H1 (cell line): ENCODE results near the gene UQCC3. TPM values are rescaled to one million over a fixed set of nuclear protein-coding genes. Genes with fewer than 3 reads are reported as not detected.

Experiments used
- CTCF ChIA-PET: fragments of 300-600 bp; sonication (Branson Sonifier 250); formaldehyde crosslinking; loops from one replicate; lab custom pipeline; 2021; ENCODE audit not compliant: partially characterized antibody; lab: Charles Lee
- POLR2A ChIA-PET: fragments of 300-600 bp; sonication (Branson Sonifier 250); formaldehyde crosslinking; loops from one replicate; lab custom pipeline; 2021; ENCODE audit warnings: inconsistent platforms; ENCODE audit not compliant: partially characterized antibody; lab: Charles Lee
- DNase-seq, 2 experiments: peaks; one replicate each; pipeline versions ENCODE4 v3.0.0 to v3.0.0-alpha.2; 2010 to 2022; ENCODE audit warnings: low spot score in 2 of 2, low read depth in 1 of 2, mixed read lengths in 1 of 2
- FAIRE-seq: peaks from 2 replicates; lab custom pipeline; 2011; peaks lifted over from hg19 to GRCh38; lab: Jason Lieb, UNC
- H2AFZ ChIP-seq: 2 replicates; pipeline ENCODE4 v1.8.1; 2012; ENCODE audit warnings: low read length, inconsistent platforms
- H2AK5ac ChIP-seq: 2 replicates; pipeline ENCODE4 v1.6.1; 2013; ENCODE audit warnings: low read depth, low read length
- H2BK120ac ChIP-seq: replicated peaks from 2 replicates; pipeline ENCODE3; 2013; ENCODE audit warnings: low read depth, low read length, inconsistent platforms
- H2BK12ac ChIP-seq: 2 replicates; pipeline ENCODE4 v1.6.1; 2013; ENCODE audit warnings: low read depth, low read length
- H2BK15ac ChIP-seq: 2 replicates; pipeline ENCODE4 v1.6.1; 2013; ENCODE audit warnings: low read length
- H2BK20ac ChIP-seq: 2 replicates; pipeline ENCODE4 v1.6.1; 2013; ENCODE audit warnings: low read length
- H2BK5ac ChIP-seq: 2 replicates; pipeline ENCODE4 v1.6.1; 2013; ENCODE audit warnings: low read depth, low read length
- H3K14ac ChIP-seq: 2 replicates; pipeline ENCODE4 v1.6.1; 2013; ENCODE audit warnings: inconsistent platforms; ENCODE audit not compliant: insufficient read length
- H3K18ac ChIP-seq: 2 replicates; pipeline ENCODE4 v1.6.1; 2013; ENCODE audit warnings: low read length; ENCODE audit errors: extremely low read depth
- H3K23ac ChIP-seq: 2 replicates; pipeline ENCODE4 v1.6.1; 2013; ENCODE audit warnings: inconsistent platforms; ENCODE audit not compliant: insufficient read length
- H3K23me2 ChIP-seq: 2 replicates; pipeline ENCODE4 v1.6.1; 2013; ENCODE audit warnings: low read depth, low read length
- H3K27ac ChIP-seq: 2 replicates; pipeline ENCODE4 v1.6.1; 2011; ENCODE audit warnings: low read depth, low read length, inconsistent platforms
- H3K27me3 ChIP-seq, 4 experiments: replicated peaks in 1 of 4; 1 replicate in 1 of 4; 2 replicates in 3 of 4; pipeline versions ENCODE4 v1.6.1 to v1.8.1; 2011 to 2013; ENCODE audit warnings: low read length in 3 of 4, mild to moderate bottlenecking in 3 of 4, inconsistent platforms in 2 of 4, mixed read lengths in 2 of 4, moderate library complexity in 1 of 4; ENCODE audit not compliant: control insufficient read depth in 3 of 4, insufficient read depth in 3 of 4; ENCODE audit errors: extremely low read depth in 1 of 4
- H3K36me3 ChIP-seq, 4 experiments: 2 replicates each; pipeline versions ENCODE4 v1.6.1 to v1.8.1; 2011 to 2013; ENCODE audit warnings: mild to moderate bottlenecking in 4 of 4, low read length in 3 of 4, moderate library complexity in 2 of 4, control low read depth in 1 of 4, inconsistent platforms in 1 of 4; ENCODE audit not compliant: insufficient read depth in 4 of 4, control insufficient read depth in 2 of 4
- H3K4ac ChIP-seq: replicated peaks from 2 replicates; pipeline ENCODE3; 2013; ENCODE audit warnings: low read length, low read depth, mixed read lengths, inconsistent platforms; ENCODE audit not compliant: insufficient read length
- H3K4me1 ChIP-seq, 4 experiments: replicated peaks in 1 of 4; 1 replicate in 1 of 4; 2 replicates in 3 of 4; pipeline versions ENCODE4 v1.6.1 to v1.8.1; 2011 to 2013; ENCODE audit warnings: low read length in 3 of 4, inconsistent platforms in 2 of 4, mixed read lengths in 1 of 4; ENCODE audit not compliant: insufficient read depth in 4 of 4, control insufficient read depth in 3 of 4
- H3K4me2 ChIP-seq, 2 experiments: 2 replicates each; pipeline versions ENCODE4 v1.6.1 to v1.8.1; 2011 to 2013; ENCODE audit warnings: low read depth in 2 of 2, low read length in 2 of 2, control low read depth in 1 of 2, inconsistent platforms in 1 of 2, mild to moderate bottlenecking in 1 of 2; ENCODE audit not compliant: insufficient read depth in 1 of 2
- H3K4me3 ChIP-seq, 4 experiments: fragments of 200-600, 300-600 bp in 1 of 4; sonication (generic), shearing (Covaris generic), sonication (Bioruptor Twin) in 1 of 4; 2 replicates each; pipeline versions ENCODE4 v1.5.1 to v1.8.1; 2011 to 2016; ENCODE audit warnings: low read length in 4 of 4, low read depth in 3 of 4, control low read depth in 2 of 4, inconsistent platforms in 2 of 4, mild to moderate bottlenecking in 2 of 4, mixed read lengths in 1 of 4, moderate library complexity in 1 of 4; ENCODE audit not compliant: insufficient read depth in 2 of 4; ENCODE audit errors: extremely low read depth in 1 of 4
- H3K56ac ChIP-seq: replicated peaks from 2 replicates; pipeline ENCODE3; 2013; ENCODE audit warnings: low read depth, mild to moderate bottlenecking, mixed read lengths, low read length, inconsistent platforms; ENCODE audit not compliant: insufficient read length
- H3K79me1 ChIP-seq: 2 replicates; pipeline ENCODE4 v1.6.1; 2013; ENCODE audit warnings: low read depth, low read length, control low read depth
- H3K79me2 ChIP-seq, 2 experiments: 2 replicates each; pipeline versions ENCODE4 v1.6.1 to v1.8.1; 2012 to 2013; ENCODE audit warnings: low read length in 2 of 2, mild to moderate bottlenecking in 2 of 2, inconsistent platforms in 1 of 2; ENCODE audit not compliant: insufficient read depth in 2 of 2, control insufficient read depth in 1 of 2
- H3K9ac ChIP-seq, 4 experiments: replicated peaks in 1 of 4; 1 replicate in 1 of 4; 2 replicates in 3 of 4; pipeline versions ENCODE4 v1.6.1 to v1.8.1; 2011 to 2013; ENCODE audit warnings: low read depth in 3 of 4, low read length in 3 of 4, control low read depth in 2 of 4, mild to moderate bottlenecking in 2 of 4, moderate library complexity in 2 of 4, inconsistent platforms in 1 of 4; ENCODE audit errors: extremely low read depth in 1 of 4
- H3K9me3 ChIP-seq, 2 experiments: 2 replicates each; pipeline versions ENCODE4 v1.6.1 to v1.8.1; 2012 to 2013; ENCODE audit warnings: mild to moderate bottlenecking in 2 of 2, moderate library complexity in 2 of 2, control low read depth in 1 of 2, inconsistent platforms in 1 of 2, low read depth in 1 of 2, low read length in 1 of 2, mixed read lengths in 1 of 2; ENCODE audit not compliant: insufficient read depth in 2 of 2
- H4K20me1 ChIP-seq, 2 experiments: replicated peaks in 1 of 2; 2 replicates each; pipeline versions ENCODE3 to v1.8.1; 2011 to 2013; ENCODE audit warnings: inconsistent platforms in 2 of 2, low read length in 2 of 2, mild to moderate bottlenecking in 1 of 2; ENCODE audit not compliant: insufficient read depth in 2 of 2, control insufficient read depth in 1 of 2
- H4K5ac ChIP-seq: 2 replicates; pipeline ENCODE4 v1.6.1; 2013; ENCODE audit warnings: low read length, low read depth, mixed read lengths, inconsistent platforms; ENCODE audit not compliant: insufficient read length
- H4K8ac ChIP-seq: 2 replicates; pipeline ENCODE4 v1.8.0; 2013; ENCODE audit warnings: mild to moderate bottlenecking, moderate library complexity, low read length, inconsistent platforms; ENCODE audit not compliant: insufficient read depth; ENCODE audit errors: extremely low read depth
- H4K91ac ChIP-seq: replicated peaks from 2 replicates; pipeline ENCODE3; 2013; ENCODE audit warnings: low read length, mixed read lengths, inconsistent platforms; ENCODE audit not compliant: insufficient read length
- CEBPB ChIP-seq: IDR thresholded peaks from 2 replicates; pipeline ENCODE4 v1.6.1; 2012; ENCODE audit warnings: low read depth, low read length
- GABPA ChIP-seq: IDR thresholded peaks from 2 replicates; pipeline ENCODE4 v1.6.1; 2011; ENCODE audit warnings: mild to moderate bottlenecking, low read length, moderate library complexity, borderline replicate concordance; ENCODE audit not compliant: insufficient read depth
- HDAC2 ChIP-seq, 2 experiments: fragments of 300-600 bp in 1 of 2; sonication (generic) in 1 of 2; IDR thresholded peaks; 2 replicates each; pipeline ENCODE4 v1.6.1; 2011 to 2012; ENCODE audit warnings: low read depth in 2 of 2, low read length in 2 of 2, mild to moderate bottlenecking in 2 of 2, moderate library complexity in 2 of 2, borderline replicate concordance in 1 of 2, inconsistent platforms in 1 of 2
- KDM1A ChIP-seq: fragments of 200-600, 300-600 bp; sonication (generic); IDR thresholded peaks from 2 replicates; pipeline ENCODE4 v1.7.1; 2016; ENCODE audit warnings: mild to moderate bottlenecking, low read length, borderline replicate concordance
- POLR2A ChIP-seq, 2 experiments: IDR thresholded peaks; 1 replicate in 1 of 2; 2 replicates in 1 of 2; pipeline ENCODE4 v1.6.1; 2011; ENCODE audit warnings: low read depth in 2 of 2, low read length in 2 of 2, mild to moderate bottlenecking in 2 of 2; ENCODE audit errors: control extremely low read depth in 1 of 2
- POLR2AphosphoS5 ChIP-seq: IDR thresholded peaks from 2 replicates; pipeline ENCODE4 v1.6.1; 2011; ENCODE audit warnings: low read depth, low read length
- RXRA ChIP-seq: IDR thresholded peaks from 2 replicates; pipeline ENCODE4 v1.6.1; 2011; ENCODE audit warnings: low read depth, mild to moderate bottlenecking, low read length, moderate library complexity; ENCODE audit not compliant: insufficient read depth
- TBP ChIP-seq: IDR thresholded peaks from 2 replicates; pipeline ENCODE4 v1.6.1; 2011; ENCODE audit warnings: low read depth, low read length, improper control_type of control experiment
- TEAD4 ChIP-seq: IDR thresholded peaks from 2 replicates; pipeline ENCODE4 v1.6.1; 2012; ENCODE audit warnings: low read depth, low read length, inconsistent platforms, mixed read lengths
- WGBS, 2 experiments: shearing (Covaris generic) in 1 of 2; methylation state at CpG; one replicate each; pipeline versions ENCODE4 v1.1.6 to v1.1.7; 2013 to 2015; ENCODE audit warnings: low lambda C conversion rate in 2 of 2, mixed read lengths in 2 of 2, inconsistent platforms in 1 of 2, low coverage in 1 of 2, missing lambda C conversion rate in 1 of 2; ENCODE audit not compliant: insufficient replicate concordance in 2 of 2, insufficient coverage in 1 of 2, insufficient read length in 1 of 2; ENCODE audit errors: extremely low coverage in 1 of 2, missing lambda C conversion rate in 1 of 2; 5-methylcytosine and 5-hydroxymethylcytosine counted together
- polyA plus RNA-seq, 7 experiments: library from polyadenylated mRNA; depleted of rRNA in 3 of 7; stranded (reverse) in 5 of 7; unstranded in 2 of 7; fragments of >200 nt in 5 of 7; fragments of 200-250 nt in 2 of 7; gene quantifications; 1 replicate in 5 of 7; 2 replicates in 1 of 7; 4 replicates in 1 of 7; pipeline versions ENCODE4 v1.2.1 to v1.2.3, GENCODE V29; 2011 to 2013; ENCODE audit warnings: missing spikeins in 2 of 7, mixed read lengths in 2 of 7
- total RNA-seq: library from RNA; stranded (reverse); fragmentation: NEBNext Ultra II Directional; extraction: Animal tissue kit (Norgen Biotek cat#: 25700); gene quantifications from 2 replicates; pipeline ENCODE4 v1.2.1, GENCODE V29; 2021
- TF ChIP-seq, protein P1 (sequence below): IDR thresholded peaks from 2 replicates; pipeline ENCODE4 v1.6.1; 2012; ENCODE audit warnings: low read length, inconsistent platforms

UQCC3 gene
- total and polyA plus RNA-seq, 2 of the 8 experiments (the other 6 are each of a cell fraction or from before 2014, with no cell fraction given) = 14.2 to 15.7 TPM

DNA sequence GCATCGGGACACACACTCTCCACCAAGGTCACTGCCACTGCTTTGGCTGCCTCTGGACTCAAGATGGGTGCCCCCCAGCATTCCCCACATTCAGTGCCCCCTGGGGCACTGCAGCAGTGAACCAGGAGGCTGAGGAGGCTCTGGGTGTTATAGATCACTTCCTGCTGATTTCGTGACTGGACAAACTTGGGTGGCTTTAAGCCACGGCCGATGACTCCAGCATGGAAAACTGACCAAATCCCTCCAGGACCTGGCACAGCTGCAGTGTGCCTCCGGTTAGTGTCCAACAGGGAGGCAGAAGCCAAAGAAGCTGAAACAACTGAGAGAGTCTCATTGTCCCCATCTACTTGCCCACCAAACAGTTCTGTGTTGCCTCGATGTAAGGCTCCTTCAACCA lies 23.9 kb upstream of the UQCC3 start:
- H2AFZ ChIP-seq = no peak overlapping the region
- peaks cover 3 to 23% of the 10 kb centered on the region in 2 experiments for H4K20me1 ChIP-seq
- no peak overlapping the region for H2BK15ac ChIP-seq
- H3K9me3 ChIP-seq = no peaks in the 10 kb centered on the region
- H3K56ac ChIP-seq = no peak overlapping the region
- H3K4ac ChIP-seq = no peak overlapping the region
- H2BK12ac ChIP-seq = no peak overlapping the region
- H3K79me2 ChIP-seq = peaks cover 15 to 53% of the 10 kb centered on the region in 2 experiments
- peaks cover 8% of the 10 kb centered on the region for H3K23me2 ChIP-seq
- no peak overlapping the region for H4K5ac ChIP-seq
- H2AK5ac ChIP-seq = no peak overlapping the region
- no peak overlapping the region for H2BK5ac ChIP-seq
- H3K4me1 ChIP-seq = no peaks in the 10 kb centered on the region; a peak in 2 of 7 replicates
- H4K91ac ChIP-seq = no peak overlapping the region
- no peak for FAIRE-seq
- peaks cover 10% of the 10 kb centered on the region for H3K79me1 ChIP-seq
- H3K27me3 ChIP-seq = no peaks in the 10 kb centered on the region
- no peak overlapping the region for H3K4me3 ChIP-seq
- H4K8ac ChIP-seq = no peak overlapping the region
- no peak for TF ChIP-seq POLR2A (IDR thresholded peaks at IDR 0.05; ENCODE audit: control extremely low read depth in 1 of 2, low read depth in 2 of 2, low read length in 2 of 2)
- TF ChIP-seq RXRA = no peak
- TF ChIP-seq CEBPB = no peak
- no peak for TF ChIP-seq HDAC2 (IDR thresholded peaks at IDR 0.05; ENCODE audit: borderline replicate concordance in 1 of 2, low read depth in 2 of 2, low read length in 2 of 2)
- TF ChIP-seq, protein P1, sequence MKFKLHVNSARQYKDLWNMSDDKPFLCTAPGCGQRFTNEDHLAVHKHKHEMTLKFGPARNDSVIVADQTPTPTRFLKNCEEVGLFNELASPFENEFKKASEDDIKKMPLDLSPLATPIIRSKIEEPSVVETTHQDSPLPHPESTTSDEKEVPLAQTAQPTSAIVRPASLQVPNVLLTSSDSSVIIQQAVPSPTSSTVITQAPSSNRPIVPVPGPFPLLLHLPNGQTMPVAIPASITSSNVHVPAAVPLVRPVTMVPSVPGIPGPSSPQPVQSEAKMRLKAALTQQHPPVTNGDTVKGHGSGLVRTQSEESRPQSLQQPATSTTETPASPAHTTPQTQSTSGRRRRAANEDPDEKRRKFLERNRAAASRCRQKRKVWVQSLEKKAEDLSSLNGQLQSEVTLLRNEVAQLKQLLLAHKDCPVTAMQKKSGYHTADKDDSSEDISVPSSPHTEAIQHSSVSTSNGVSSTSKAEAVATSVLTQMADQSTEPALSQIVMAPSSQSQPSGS = no peak
- no peak for TF ChIP-seq POLR2AphosphoS5
- TF ChIP-seq TEAD4 = no peak
- TF ChIP-seq TBP = no peak
- no peak for TF ChIP-seq GABPA
- TF ChIP-seq KDM1A = no peak
- peaks cover 0 to 27% (median 7%) of the 10 kb centered on the region in 4 experiments; a peak in 6 of 8 replicates for H3K36me3 ChIP-seq
- DNase-seq = no peak
- H2BK120ac ChIP-seq = no peak overlapping the region
- no peak overlapping the region for H3K9ac ChIP-seq
- no peak overlapping the region for H3K27ac ChIP-seq
- 92% methylated on average over 6 of the region's 6 CpGs; no CpG with 5 or more reads in 1 of the 2 experiments for WGBS, 2 experiments
- POLR2A ChIA-PET = interaction anchor here (0.8 to 50.4 kb wide), 13 partner anchors 9 to 207 kb away, joined by 3 to 2041 read pairs (median 4); partner anchors contain the start of genes B3GAT3, BSCL2, C11orf98 and CSKMT
- CTCF ChIA-PET = interaction anchor here (0.8 to 2.0 kb wide), 7 partner anchors 17 to 122 kb away, joined by 3 to 10 read pairs (median 3); partner anchors contain the start of genes C11orf98 and CSKMT
- no peak overlapping the region for H2BK20ac ChIP-seq
- no peak overlapping the region; a peak in 1 of 4 replicates for H3K4me2 ChIP-seq
- H3K23ac ChIP-seq = no peak overlapping the region
- H3K18ac ChIP-seq = no peak overlapping the region
- no peak overlapping the region for H3K14ac ChIP-seq
